Activated CD4-positive, alpha-beta T cell treated with anti-CD3 and anti-CD28 coated beads, Interleukin-2, amount 50 U/mL, for 24 hours (primary cell): ENCODE results near the gene CARS1.
"Not testable (repeated sequence)": the region's sequence is repeated elsewhere in the genome, so short reads cannot be mapped to it uniquely, and the experiment has no call there.

Experiments
- DNase-seq, 2 donors: peaks; one replicate each; pipeline ENCODE4 v3.0.0-alpha.2; 2020; ENCODE audit warnings: low read depth in 1 of 2, low spot score in 1 of 2

Gene CARS1

GRCh38 chr11:3090096-3090901 lies 33.1 kb upstream of the CARS1 start:
- no peak for DNase-seq

DNA sequence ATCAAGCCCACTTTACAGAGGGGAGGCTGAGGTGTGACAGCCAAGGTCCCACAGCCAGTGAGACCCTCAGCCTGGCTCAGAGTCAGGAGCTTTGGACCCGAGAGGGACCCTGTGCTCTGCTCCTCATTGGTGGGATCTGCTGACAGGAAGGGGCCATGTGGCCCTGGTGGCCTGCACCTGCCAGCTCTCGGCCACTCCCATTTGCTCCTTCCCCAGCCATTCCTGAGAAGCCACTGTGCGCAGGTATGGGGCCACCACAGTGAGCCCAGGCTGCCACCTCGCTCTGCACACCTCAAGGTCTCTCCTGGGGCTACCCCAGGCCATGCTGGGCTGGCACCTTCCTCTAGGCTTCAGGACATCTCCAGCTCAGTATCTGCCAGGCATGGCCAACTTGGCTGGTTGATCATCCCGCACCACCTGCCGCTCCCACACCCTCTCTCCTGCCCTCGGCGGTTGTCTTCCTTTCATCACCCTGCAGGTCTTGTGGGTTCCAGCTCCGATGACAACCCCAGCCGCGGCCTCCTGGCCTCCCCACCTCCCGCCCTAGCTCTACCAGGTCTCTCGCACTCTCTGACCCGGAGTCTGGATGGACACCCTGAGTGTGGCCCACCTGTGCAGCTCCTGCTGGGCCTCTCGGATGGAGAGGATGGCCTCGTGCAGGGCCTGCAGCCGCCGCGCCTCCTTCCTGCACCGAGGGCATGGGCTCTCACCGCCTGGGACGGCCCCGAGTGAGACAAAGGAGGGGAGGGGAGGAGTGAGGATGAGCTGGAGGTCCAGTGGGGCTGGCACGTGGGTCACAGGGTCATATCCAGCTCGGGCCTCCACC lies 32.2 kb upstream of the CARS1 start:
- no peak for DNase-seq

DNA sequence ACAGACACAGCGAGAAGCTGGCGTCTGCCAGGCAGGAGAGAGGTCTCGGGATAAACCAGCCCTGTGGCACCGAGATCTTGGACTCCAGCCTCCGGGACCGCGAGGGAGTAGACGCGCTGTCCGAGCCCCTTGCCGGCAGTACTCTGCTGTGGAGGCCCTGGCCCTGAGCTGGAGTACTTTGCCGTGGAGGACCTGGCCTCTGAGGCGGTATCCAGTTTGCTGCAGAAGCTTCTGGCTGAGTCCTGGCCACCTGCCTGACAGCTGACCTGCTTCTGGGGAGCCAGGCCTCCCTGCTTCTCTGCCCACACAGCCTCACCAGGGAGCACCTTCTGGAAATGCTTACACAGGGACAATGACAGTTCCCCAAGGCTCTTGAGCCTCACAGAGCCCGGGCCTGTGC lies 31.6 kb upstream of the CARS1 start:
- DNase-seq: no peak

DNA sequence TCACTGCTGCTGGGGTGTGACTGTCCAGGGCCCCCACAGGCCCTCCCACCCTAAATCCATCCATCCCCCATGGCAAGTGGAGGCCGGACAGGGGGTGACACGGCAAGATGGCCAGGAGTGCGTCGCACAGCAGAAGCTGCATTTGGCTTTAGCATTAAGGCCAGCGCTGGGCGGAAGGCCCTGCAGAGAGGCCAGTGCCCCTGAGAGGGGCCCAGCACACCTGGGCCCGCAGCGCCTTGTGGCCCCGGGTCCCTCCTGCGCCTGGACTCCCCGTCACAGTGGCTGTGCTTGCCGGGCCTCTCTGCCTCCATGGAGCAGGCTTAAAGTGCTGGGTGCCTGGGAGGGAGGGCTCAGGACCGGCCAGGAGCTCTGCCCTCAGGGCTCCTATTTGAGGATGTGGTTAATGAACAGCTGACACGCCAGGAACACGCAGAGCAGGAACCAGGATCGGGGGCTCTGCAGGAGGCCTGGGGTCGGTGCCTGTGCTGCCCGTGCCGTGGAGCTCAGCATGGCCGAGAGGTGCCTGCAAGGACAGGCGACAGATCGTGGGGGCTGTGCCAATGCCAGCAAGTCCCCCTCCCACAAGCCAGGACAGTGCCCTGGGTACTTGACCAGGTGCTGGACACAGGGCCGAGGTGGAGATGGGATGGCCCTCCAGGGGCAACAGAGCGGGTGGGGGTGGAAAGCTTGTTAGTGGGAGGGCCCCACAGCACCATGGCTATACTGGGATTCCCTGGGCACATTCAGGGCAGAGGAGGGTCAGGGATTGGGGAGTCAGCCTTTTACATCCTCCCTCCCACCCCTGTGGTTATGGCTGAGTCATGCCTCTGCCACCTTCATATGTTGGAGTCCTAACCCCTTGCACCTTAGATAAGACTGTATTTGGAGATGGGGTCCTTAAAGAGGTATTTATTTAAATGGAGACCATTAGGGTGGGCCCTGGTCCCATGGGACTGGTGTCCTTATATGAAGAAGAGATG lies 30.9 kb upstream of the CARS1 start:
- no peak for DNase-seq

DNA sequence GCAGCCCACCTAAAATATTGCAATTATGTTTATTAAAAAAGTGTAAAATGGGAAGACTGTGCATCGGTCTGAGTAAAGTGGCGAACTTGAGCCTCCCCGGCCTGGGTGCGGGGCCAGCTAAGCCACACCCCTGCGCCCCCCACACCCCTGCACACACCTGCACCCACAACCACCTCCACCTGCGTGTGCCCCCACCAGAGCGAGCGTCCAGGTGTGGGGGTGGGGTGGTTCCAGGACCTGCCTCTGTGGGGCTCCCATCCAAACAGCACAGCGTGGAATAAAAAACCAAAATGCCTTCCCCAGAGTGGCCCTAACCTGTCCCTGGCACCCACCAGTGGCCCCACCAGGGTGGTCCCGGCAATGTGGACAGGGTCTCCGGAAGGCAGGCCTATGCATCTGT lies 30.1 kb upstream of the CARS1 start:
- no peak for DNase-seq

DNA sequence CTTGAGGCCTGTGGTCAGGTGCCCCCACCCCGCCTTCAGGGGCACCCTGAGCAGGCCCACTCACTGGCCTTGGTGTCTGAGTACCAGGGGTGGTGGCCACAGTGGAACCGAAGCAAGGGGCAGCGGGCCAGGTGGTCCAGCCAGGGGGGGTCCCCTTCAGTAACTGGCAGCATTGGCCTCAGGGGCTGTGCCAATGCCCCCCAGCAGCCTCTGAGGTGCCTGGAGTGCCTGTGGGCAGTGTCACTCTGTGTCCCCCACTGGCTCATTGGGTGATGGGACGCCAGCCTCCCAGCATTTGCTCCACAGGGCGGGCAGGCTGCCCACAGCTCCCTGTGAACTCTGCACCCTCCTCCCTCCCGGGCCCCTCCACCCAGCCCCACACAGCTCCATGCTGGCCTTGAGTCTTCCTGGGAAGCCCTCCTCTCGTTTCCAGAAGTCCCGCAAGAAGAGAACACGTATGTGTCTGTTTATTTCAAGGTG lies 29.5 kb upstream of the CARS1 start:
- DNase-seq: no peak

DNA sequence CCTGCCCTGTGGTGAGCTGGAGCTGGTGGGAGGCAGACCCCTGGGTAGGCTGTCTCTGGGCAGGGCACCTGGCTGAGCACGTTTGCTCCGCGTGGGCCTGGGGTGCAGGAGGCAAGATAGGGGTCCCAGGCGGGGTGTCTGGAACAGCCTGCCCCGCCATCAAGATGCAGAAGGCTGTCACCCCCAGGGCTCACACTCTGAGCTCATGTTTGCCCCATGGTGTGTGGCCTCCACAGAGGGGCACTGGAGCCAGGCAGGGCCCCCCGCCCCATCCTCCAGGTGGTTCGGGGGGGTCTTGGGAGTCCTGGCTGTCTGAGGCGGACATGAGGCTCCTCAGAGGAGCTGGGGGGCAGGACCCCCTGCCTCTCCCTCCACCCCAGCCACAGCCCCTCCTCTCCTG lies 28.9 kb upstream of the CARS1 start:
- DNase-seq: no peak

GRCh38 chr11:3085052-3085451 lies 27.8 kb upstream of the CARS1 start:
- no peak for DNase-seq

DNA sequence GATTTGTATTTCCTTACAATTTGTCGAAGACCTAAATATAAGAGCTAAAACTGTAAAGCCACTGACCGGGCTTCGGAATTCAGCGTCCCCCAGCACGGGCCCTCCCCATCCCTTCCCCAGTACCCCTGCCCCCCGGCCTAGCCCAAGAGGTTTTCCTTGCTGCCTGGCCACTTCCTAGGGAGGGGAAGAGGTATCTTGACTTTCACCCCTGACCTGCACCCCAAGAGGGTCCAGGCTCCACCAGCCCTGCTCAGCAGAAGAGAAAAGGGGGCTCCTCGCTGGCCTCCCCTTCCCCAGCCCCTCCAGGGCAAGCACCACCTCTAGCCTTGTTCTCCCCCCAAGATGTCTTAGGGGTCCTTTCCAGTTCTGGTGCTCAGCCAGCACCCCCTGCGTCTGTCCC lies 26.1 kb upstream of the CARS1 start:
- no peak for DNase-seq

- DNase-seq: no peak
These were observed 24.1 kb upstream of the CARS1 start for GRCh38 chr11:3081386-3081751.

DNA sequence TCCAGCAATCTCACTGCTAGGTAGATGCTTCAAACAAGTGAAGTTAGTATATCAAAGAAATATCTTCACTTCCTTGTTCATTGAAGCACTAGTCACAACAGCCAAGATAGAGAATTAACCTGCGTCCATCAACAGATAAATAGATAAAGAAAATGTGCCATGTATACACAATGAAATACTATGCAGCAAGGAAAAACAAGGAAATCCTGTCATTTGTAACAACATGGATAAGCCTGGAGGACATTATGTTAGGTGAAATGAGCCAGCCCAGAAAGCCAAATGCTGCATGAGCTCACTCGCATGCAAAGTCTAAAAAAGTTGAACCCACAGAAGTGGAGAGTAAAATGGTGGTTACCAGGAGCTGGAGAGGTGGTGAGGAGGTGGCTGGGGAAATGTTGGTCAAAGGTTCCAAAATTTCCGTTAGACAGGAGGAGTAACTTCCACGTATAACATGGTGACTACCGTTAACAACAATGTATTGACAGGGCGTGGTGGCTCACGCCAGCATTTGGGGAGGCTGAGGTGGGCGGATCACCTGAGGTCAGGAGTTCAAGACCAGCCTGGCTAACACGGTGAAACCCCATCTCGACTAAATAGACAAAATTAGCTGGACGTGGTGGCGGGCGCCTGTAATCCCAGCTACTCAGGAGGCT lies 23.6 kb upstream of the CARS1 start:
- no peak for DNase-seq

GRCh38 chr11:3080104-3080503 lies 22.9 kb upstream of the CARS1 start:
- no peak for DNase-seq

- no peak for DNase-seq
These were observed 20.7 kb upstream of the CARS1 start for GRCh38 chr11:3077846-3078440.

- no peak for DNase-seq
These were observed 20.1 kb upstream of the CARS1 start for GRCh38 chr11:3077189-3077836.

DNA sequence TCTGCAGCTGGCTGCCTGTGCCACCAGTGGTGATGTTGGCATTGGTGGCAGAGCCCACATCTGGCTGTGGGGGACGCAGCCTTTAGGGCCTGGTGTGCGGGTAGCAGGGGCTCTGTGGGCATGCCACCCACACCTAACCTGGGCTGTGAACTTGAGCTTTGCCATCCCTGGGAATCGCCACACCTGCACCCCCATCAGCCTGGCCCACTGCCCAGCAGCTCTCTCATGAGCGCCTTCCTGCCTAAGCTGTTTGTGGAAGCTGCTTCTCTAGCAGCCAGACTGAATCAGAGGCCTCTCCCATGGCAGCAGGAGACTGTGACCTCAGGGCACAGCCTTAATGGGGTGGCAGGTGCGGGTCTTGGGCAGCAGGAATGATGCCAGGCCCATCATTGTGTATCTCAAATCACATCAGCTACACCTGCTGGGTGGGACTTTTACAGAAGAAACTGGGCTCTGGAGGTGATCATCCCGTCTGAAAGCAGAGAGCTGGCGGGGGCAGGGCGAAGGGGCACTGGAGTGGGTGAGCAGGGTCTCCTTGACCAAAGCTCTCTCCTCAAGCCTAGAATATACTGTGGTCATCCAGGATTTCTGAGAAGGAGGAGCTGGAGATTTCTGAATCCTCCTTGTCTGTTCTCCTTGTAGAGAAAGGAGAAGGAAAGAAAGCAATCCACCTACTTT lies 17.8 kb upstream of the CARS1 start:
- no peak for DNase-seq

DNA sequence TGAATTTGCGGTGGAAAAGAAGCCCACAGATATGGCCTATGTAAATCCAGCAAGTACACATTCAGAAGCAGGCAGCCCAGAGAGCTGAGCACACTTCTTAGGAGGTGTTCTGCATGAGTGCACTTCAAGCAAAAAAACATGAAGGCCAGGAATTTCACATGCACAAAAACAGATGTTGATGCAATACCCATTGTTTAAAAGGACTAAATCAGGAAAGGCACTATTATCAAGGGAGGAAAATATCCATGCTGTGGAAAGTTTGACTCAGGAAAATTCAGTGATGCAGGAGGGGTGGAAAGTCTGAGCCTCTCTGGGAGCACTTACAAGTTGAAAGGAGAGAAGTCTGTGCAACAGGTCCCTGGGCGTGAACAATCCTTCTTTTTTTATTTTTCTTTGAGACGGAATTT lies 15.8 kb upstream of the CARS1 start:
- no peak for DNase-seq

DNA sequence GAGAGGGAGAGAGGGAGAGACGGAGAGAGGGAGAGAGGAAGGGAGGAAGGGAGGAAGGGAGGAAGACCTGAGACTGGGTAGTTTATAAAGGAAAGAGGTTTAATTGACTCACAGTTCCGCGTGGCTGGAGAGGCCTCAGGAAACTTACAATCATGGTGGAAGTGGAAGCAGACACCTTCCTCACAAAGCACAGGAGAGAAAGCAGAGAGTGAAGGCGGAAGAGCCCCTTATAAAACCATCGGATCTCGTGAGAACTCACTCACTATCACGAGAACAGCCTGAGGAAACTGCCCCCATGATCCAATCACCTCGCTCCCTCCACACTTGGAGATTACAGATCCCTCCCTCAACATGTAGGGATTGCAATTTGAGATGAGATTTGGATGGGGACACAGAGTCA lies 12.2 kb upstream of the CARS1 start:
- no peak for DNase-seq

GRCh38 chr11:3066308-3066707 lies 9.1 kb upstream of the CARS1 start:
- not testable (repeated sequence) for DNase-seq

- DNase-seq: not testable (repeated sequence)
These were observed 7.5 kb upstream of the CARS1 start for GRCh38 chr11:3064709-3065108.
